ENCODE measurements around the gene MIP. TPM values are rescaled to one million over a fixed set of nuclear protein-coding genes. Genes with fewer than 3 reads are reported as not detected.

MIP gene
- total RNA-seq, 5 donors from 2014 or later (not counting 1 experiment from before 2014, with no cell fraction given), result not detected

- no peak for ATAC-seq (replicated peaks in 1 of 4)
- ChIA-PET POLR2A (no interaction called here), CTCF (interaction anchor here in 1 of 2 donors (1.8 kb wide), 1 partner anchor 10 kb away, joined by 7 read pairs; no protein-coding TSS in a partner anchor)
- Mint-ChIP-seq H3K4me1 (peaks cover 18 to 20% (median 18%) of the 10 kb centered on the region in 3 donors), H3K9me3 (no peaks in the 10 kb centered on the region), H3K4me3 (no peak overlapping the region), H3K36me3 (peaks cover 16% of the 10 kb centered on the region), H3K27me3 (no peaks in the 10 kb centered on the region), H3K27ac (peak overlapping the region in 1 of 2 donors; percentile 25)
- Histone ChIP-seq H3K27ac (ENCODE audit: low read length) (no peak overlapping the region), H3K27me3 (replicated peaks in 1 of 2; ENCODE audit: control insufficient read depth in 2 of 2, extremely low read depth in 1 of 2, insufficient read depth in 2 of 2, low read length in 1 of 2) (no peaks in the 10 kb centered on the region), H3K36me3 (ENCODE audit: control insufficient read depth in 2 of 2, extremely low read depth in 1 of 2, insufficient read depth in 1 of 2, low read length in 1 of 2) (peaks cover 0 to 8% of the 10 kb centered on the region in 2 donors), H3K9me3 (no peaks in the 10 kb centered on the region), H3K4me3 (ENCODE audit: control insufficient read depth in 1 of 2, extremely low read depth in 1 of 2, low read length in 1 of 2) (no peak overlapping the region), H3K4me1 (ENCODE audit: control insufficient read depth in 1 of 2, extremely low read depth in 1 of 2, insufficient read depth in 2 of 2, low read length in 2 of 2) (peaks cover under 1 to 7% of the 10 kb centered on the region in 2 experiments)
- DNase-seq, result no peak
- WGBS (ENCODE audit: insufficient coverage), result 98% methylated on average over 8 of the region's 9 CpGs
Measured at GRCh38 chr12:56474389-56474788, 19.9 kb upstream of the MIP start.

- Mint-ChIP-seq H3K4me3 (peak overlapping the region; percentile 94 to 97 (median 94)), H3K36me3 (peaks cover 16% of the 10 kb centered on the region), H3K27ac (peak overlapping the region; percentile 89 to 98), H3K4me1 (peaks cover 26 to 31% (median 31%) of the 10 kb centered on the region in 3 donors), H3K9me3 (no peaks in the 10 kb centered on the region), H3K27me3 (no peaks in the 10 kb centered on the region)
- POLR2A ChIA-PET, result no interaction called here
- Histone ChIP-seq H3K4me1 (ENCODE audit: control insufficient read depth in 1 of 2, extremely low read depth in 1 of 2, insufficient read depth in 2 of 2, low read length in 2 of 2) (peaks cover 5 to 21% of the 10 kb centered on the region in 2 experiments), H3K9me3 (no peaks in the 10 kb centered on the region), H3K36me3 (ENCODE audit: control insufficient read depth in 2 of 2, extremely low read depth in 1 of 2, insufficient read depth in 1 of 2, low read length in 1 of 2) (peaks cover 0 to 8% of the 10 kb centered on the region in 2 donors), H3K27me3 (replicated peaks in 1 of 2; ENCODE audit: control insufficient read depth in 2 of 2, extremely low read depth in 1 of 2, insufficient read depth in 2 of 2, low read length in 1 of 2) (no peaks in the 10 kb centered on the region), H3K4me3 (ENCODE audit: control insufficient read depth in 1 of 2, extremely low read depth in 1 of 2, low read length in 1 of 2) (peak overlapping the region; percentile 68 to 84), H3K27ac (ENCODE audit: low read length) (peak overlapping the region; percentile 82)
- DNase-seq (no peak), ATAC-seq (replicated peaks in 1 of 4) (no peak)
- CTCF ChIA-PET, result interaction anchor here in 1 of 2 donors (0.6 to 1.0 kb wide), 3 partner anchors 8 to 110 kb away, joined by 3 to 4 read pairs (median 3); no protein-coding TSS in a partner anchor
- 41% methylated on average over 18 of the region's 19 CpGs for WGBS (ENCODE audit: insufficient coverage)
Measured at GRCh38 chr12:56469007-56469930, 14.8 kb upstream of the MIP start.

GRCh38 chr12:56468216-56469006 lies 14.0 kb upstream of the MIP start, which contains the start of gene SPRYD4:
Gene SPRYD4, plus strand, starts transcription at chr12:56468578. Its CDS starts 14 bp downstream, at chr12:56468592.
- Histone ChIP-seq H3K36me3 (ENCODE audit: control insufficient read depth in 2 of 2, extremely low read depth in 1 of 2, insufficient read depth in 1 of 2, low read length in 1 of 2) (peaks cover 0 to 8% of the 10 kb centered on the region in 2 donors), H3K27me3 (replicated peaks in 1 of 2; ENCODE audit: control insufficient read depth in 2 of 2, extremely low read depth in 1 of 2, insufficient read depth in 2 of 2, low read length in 1 of 2) (no peaks in the 10 kb centered on the region), H3K4me1 (ENCODE audit: control insufficient read depth in 1 of 2, extremely low read depth in 1 of 2, insufficient read depth in 2 of 2, low read length in 2 of 2) (peaks cover 5 to 23% of the 10 kb centered on the region in 2 experiments), H3K4me3 (ENCODE audit: control insufficient read depth in 1 of 2, extremely low read depth in 1 of 2, low read length in 1 of 2) (peak within 1 kb of the TSS; percentile 68 to 84), H3K27ac (ENCODE audit: low read length) (peak within 1 kb of the TSS; percentile 82), H3K9me3 (no peaks in the 10 kb centered on the region)
- no peaks in the 10 kb centered on the region for H3K9me3 Mint-ChIP-seq
- H3K36me3 Mint-ChIP-seq, result peaks cover 12% of the 10 kb centered on the region
- DNase-seq (peak; percentile 86 to 97 (median 93)), ATAC-seq (replicated peaks in 1 of 4) (peak; percentile 94 to 98 (median 96))
- no peaks in the 10 kb centered on the region for H3K27me3 Mint-ChIP-seq
- POLR2A ChIA-PET, result interaction anchor here in 1 of 2 donors (0.6 kb wide), 1 partner anchor 17 kb away, joined by 5 read pairs; no protein-coding TSS in a partner anchor
- under 1% methylated on average over 40 of the region's 43 CpGs for WGBS (ENCODE audit: insufficient coverage)
- H3K4me3 Mint-ChIP-seq, result peak within 1 kb of the TSS; percentile 94 to 97 (median 94)
- CTCF ChIA-PET, result no interaction called here
- peaks cover 29 to 33% (median 32%) of the 10 kb centered on the region in 3 donors for H3K4me1 Mint-ChIP-seq
- H3K27ac Mint-ChIP-seq, result peak within 1 kb of the TSS; percentile 89 to 98

- no peaks in the 10 kb centered on the region for H3K36me3 Mint-ChIP-seq
- H3K9me3 Mint-ChIP-seq, result no peaks in the 10 kb centered on the region
- Histone ChIP-seq H3K27me3 (replicated peaks in 1 of 2; ENCODE audit: control insufficient read depth in 2 of 2, extremely low read depth in 1 of 2, insufficient read depth in 2 of 2, low read length in 1 of 2) (no peaks in the 10 kb centered on the region), H3K4me3 (ENCODE audit: control insufficient read depth in 1 of 2, extremely low read depth in 1 of 2, low read length in 1 of 2) (no peak overlapping the region), H3K36me3 (ENCODE audit: control insufficient read depth in 2 of 2, extremely low read depth in 1 of 2, insufficient read depth in 1 of 2, low read length in 1 of 2) (no peaks in the 10 kb centered on the region), H3K27ac (ENCODE audit: low read length) (no peak overlapping the region), H3K4me1 (ENCODE audit: control insufficient read depth in 1 of 2, extremely low read depth in 1 of 2, insufficient read depth in 2 of 2, low read length in 2 of 2) (peaks cover 0 to 5% of the 10 kb centered on the region in 2 experiments), H3K9me3 (no peaks in the 10 kb centered on the region)
- no peaks in the 10 kb centered on the region for H3K27me3 Mint-ChIP-seq
- H3K27ac Mint-ChIP-seq, result no peak overlapping the region
- ChIA-PET CTCF (interaction anchor here (0.7 to 2.7 kb wide), 4 partner anchors 146 to 273 kb away, joined by 3 to 15 read pairs (median 8); partner anchors contain the start of genes CNPY2 (in 1 of the 2) and SMARCC2 (in 1 of the 2)), POLR2A (interaction anchor here (0.5 to 1.1 kb wide), 2 partner anchors 11 to 55 kb away, joined by 4 to 5 read pairs; no protein-coding TSS in a partner anchor)
- ATAC-seq (replicated peaks in 1 of 4), result no peak
- H3K4me1 Mint-ChIP-seq, result peaks cover 5 to 7% (median 6%) of the 10 kb centered on the region in 3 donors
- H3K4me3 Mint-ChIP-seq, result no peak overlapping the region
- DNase-seq, result no peak
Measured at GRCh38 chr12:56462565-56462964, 8.1 kb upstream of the MIP start.

- Mint-ChIP-seq H3K4me3 (no peak overlapping the region), H3K9me3 (no peaks in the 10 kb centered on the region), H3K27me3 (no peaks in the 10 kb centered on the region), H3K36me3 (no peaks in the 10 kb centered on the region), H3K27ac (no peak overlapping the region), H3K4me1 (peaks cover 4 to 6% (median 4%) of the 10 kb centered on the region in 3 donors)
- no peaks in the 10 kb centered on the region for H3K27me3 ChIP-seq (replicated peaks in 1 of 2; ENCODE audit: control insufficient read depth in 2 of 2, extremely low read depth in 1 of 2, insufficient read depth in 2 of 2, low read length in 1 of 2)
- no peak overlapping the region for H3K27ac ChIP-seq (ENCODE audit: low read length)
- H3K4me1 ChIP-seq (ENCODE audit: control insufficient read depth in 1 of 2, extremely low read depth in 1 of 2, insufficient read depth in 2 of 2, low read length in 2 of 2), result peaks cover 0 to 5% of the 10 kb centered on the region in 2 experiments
- 79% methylated on average over 4 of the region's 11 CpGs for WGBS (ENCODE audit: insufficient coverage)
- ChIA-PET POLR2A (interaction anchor here in 1 of 2 donors (1.1 kb wide), 1 partner anchor 10 kb away, joined by 5 read pairs; no protein-coding TSS in a partner anchor), CTCF (interaction anchor here (0.5 to 1.4 kb wide), 7 partner anchors 8 to 615 kb away, joined by 3 to 5 read pairs (median 3); partner anchors contain the start of genes CNPY2 (in 1 of the 2) and TIMELESS (in 1 of the 2))
- H3K36me3 ChIP-seq (ENCODE audit: control insufficient read depth in 2 of 2, extremely low read depth in 1 of 2, insufficient read depth in 1 of 2, low read length in 1 of 2), result no peaks in the 10 kb centered on the region
- no peak overlapping the region for H3K4me3 ChIP-seq (ENCODE audit: control insufficient read depth in 1 of 2, extremely low read depth in 1 of 2, low read length in 1 of 2)
- DNase-seq (no peak), ATAC-seq (replicated peaks in 1 of 4) (no peak)
- no peaks in the 10 kb centered on the region for H3K9me3 ChIP-seq
Measured at GRCh38 chr12:56461235-56462159, 7.0 kb upstream of the MIP start.
